K562 (cell line): ENCODE measurements around the gene MCAM. TPM values are rescaled to one million over a fixed set of nuclear protein-coding genes. Genes with fewer than 3 reads are reported as not detected.

ENCODE experiments used
- ETS1 ChIP-seq: conservative IDR thresholded peaks from 2 replicates; pipeline ENCODE4 v1.6.1; 2011; ENCODE audit warnings: low read depth, mild to moderate bottlenecking, low read length; ENCODE audit not compliant: control insufficient read depth
- HMG20B ChIP-seq: fragments of 250-450 bp; sonication (Bioruptor Pico); IDR thresholded peaks from 2 replicates; pipeline ENCODE4 v1.5.0; 2021; ENCODE audit warnings: mild to moderate bottlenecking
- JUNB ChIP-seq: fragments of 450-650 bp; formaldehyde crosslinking; conservative IDR thresholded peaks from 2 replicates; pipeline ENCODE4 v1.4.0; 2020; ENCODE audit warnings: mild to moderate bottlenecking
- NEUROD1 ChIP-seq: fragments of 150-350 bp; IDR thresholded peaks from 2 replicates; pipeline ENCODE4 v1.6.1; 2014; ENCODE audit warnings: borderline replicate concordance, low read length, low read depth; ENCODE audit not compliant: partially characterized antibody
- NFE2L1 ChIP-seq: fragments of 450-650 bp; IDR thresholded peaks from 2 replicates; pipeline ENCODE4 v1.6.1; 2016; ENCODE audit warnings: missing genetic modification characterization, low read depth, mild to moderate bottlenecking, missing compliant biosample characterization, moderate library complexity, borderline replicate concordance
- NFXL1 ChIP-seq: fragments of 450-650 bp; formaldehyde crosslinking; IDR thresholded peaks from 2 replicates; pipeline ENCODE4 v1.4.0; 2021; ENCODE audit warnings: mild to moderate bottlenecking
- NR2C1 ChIP-seq, 2 experiments: fragments of 450-650 bp; IDR thresholded peaks; 2 replicates each; pipeline ENCODE4 v1.6.1; 2017; ENCODE audit warnings: mild to moderate bottlenecking in 2 of 2, antibody characterized with exemption in 1 of 2, inconsistent platforms in 1 of 2, missing compliant biosample characterization in 1 of 2, missing genetic modification characterization in 1 of 2
- NR4A1 ChIP-seq, 2 experiments: fragments of 250-450 bp in 1 of 2; fragments of 450-650 bp in 1 of 2; sonication (Bioruptor Pico) in 1 of 2; IDR thresholded peaks; 2 replicates each; pipeline versions ENCODE4 v1.4.0 to v1.6.1; 2016 to 2020; ENCODE audit warnings: mild to moderate bottlenecking in 2 of 2, missing compliant biosample characterization in 1 of 2, missing genetic modification characterization in 1 of 2, moderate library complexity in 1 of 2
- NUFIP1 ChIP-seq: fragments of 450-650 bp; IDR thresholded peaks from 2 replicates; pipeline ENCODE4 v1.6.1; 2018; ENCODE audit not compliant: partially characterized antibody
- PHB ChIP-seq: fragments of 250-450 bp; sonication (Bioruptor Pico); IDR thresholded peaks from 2 replicates; pipeline ENCODE4 v1.5.0; 2021
- PHB2 ChIP-seq: fragments of 450-650 bp; IDR thresholded peaks from 2 replicates; pipeline ENCODE4 v1.6.1; 2017; ENCODE audit warnings: low read depth
- RERE ChIP-seq: sonication (generic); formaldehyde crosslinking; IDR thresholded peaks from 2 replicates; pipeline ENCODE4 v1.8.0; 2023; ENCODE audit warnings: missing genetic modification reagents, mild to moderate bottlenecking, borderline replicate concordance
- SUPT5H ChIP-seq: fragments of 450-650 bp; IDR thresholded peaks from 2 replicates; pipeline ENCODE4 v1.6.1; 2016
- TFAP4 ChIP-seq: sonication (generic); formaldehyde crosslinking; IDR thresholded peaks from 2 replicates; pipeline ENCODE4 v1.8.0; 2022; ENCODE audit warnings: missing genetic modification reagents, mild to moderate bottlenecking, moderate library complexity, borderline replicate concordance
- ZFP91 ChIP-seq: sonication (generic); formaldehyde crosslinking; IDR thresholded peaks from 2 replicates; pipeline ENCODE4 v1.8.0; 2022; ENCODE audit warnings: mild to moderate bottlenecking, missing genetic modification reagents
- ZNF232 ChIP-seq: sonication (generic); formaldehyde crosslinking; IDR thresholded peaks from 2 replicates; pipeline ENCODE4 v1.8.0; 2022; ENCODE audit warnings: mild to moderate bottlenecking, missing genetic modification reagents
- ZNF24 ChIP-seq: fragments of 450-650 bp; IDR thresholded peaks from 2 replicates; pipeline ENCODE4 v1.6.1; 2016
- ZNF3 ChIP-seq: fragments of 250-450 bp; sonication (Bioruptor Pico); IDR thresholded peaks from 2 replicates; pipeline ENCODE4 v1.5.0; 2021; ENCODE audit warnings: mild to moderate bottlenecking, moderate library complexity
- ZNF384 ChIP-seq: IDR thresholded peaks from 2 replicates; pipeline ENCODE4 v1.6.1; 2012; ENCODE audit warnings: low read depth, low read length, improper control_type of control experiment
- polyA plus RNA-seq, 8 experiments: library from polyadenylated mRNA; depleted of rRNA in 4 of 8; stranded (reverse) in 5 of 8; unstranded in 3 of 8; fragments of >200 nt; fragmentation: Nextera tagmentation in 2 of 8; fragmentation: Illumina TruSeq in 1 of 8; extraction: Ambion mirVana in 2 of 8; extraction: Trizol in 1 of 8; gene quantifications; 2 replicates each; pipeline versions ENCODE4 v1.2.1 to v1.2.3, GENCODE V29; 2011 to 2014; ENCODE audit warnings: inconsistent platforms in 1 of 8, missing spikeins in 1 of 8
- total RNA-seq, 7 experiments: library from RNA; depleted of rRNA in 6 of 7; stranded (reverse); fragments of >200 nt in 6 of 7; fragmentation: Illumina TruSeq in 2 of 7; extraction: Trizol in 2 of 7; gene quantifications; 2 replicates each; pipeline versions ENCODE4 v1.2.1 to v1.2.3, GENCODE V29; 2011 to 2021; ENCODE audit warnings: low replicate concordance in 1 of 7

Gene MCAM
- total and polyA plus RNA-seq, 9 of the 15 experiments (the other 6 are each of a cell fraction or from before 2014, with no cell fraction given), result 14.7 to 118 (median 53.6) TPM

- TF ChIP-seq TFAP4 (CRISPR knock-in tag), result no peak; the same call in 1 of the 2 replicates
- TF ChIP-seq RERE (CRISPR knock-in tag), result no peak; the same call in 1 of the 2 replicates
- peak; percentile 92 for TF ChIP-seq ZNF384
- TF ChIP-seq HMG20B (CRISPR knock-in tag), result no peak
- TF ChIP-seq NFXL1 (CRISPR knock-in tag), result no peak
- TF ChIP-seq NR2C1 (IDR thresholded peaks at IDR 0.05), result peak; percentile 81
- peak; percentile 85 for TF ChIP-seq NR2C1 (tag; IDR thresholded peaks at IDR 0.05)
- TF ChIP-seq NR4A1 (CRISPR knock-in tag; IDR thresholded peaks at IDR 0.05), result no peak
- TF ChIP-seq NR4A1 (tag; IDR thresholded peaks at IDR 0.05), result no peak
- TF ChIP-seq JUNB, result no peak
- no peak for TF ChIP-seq ZNF24
- no peak for TF ChIP-seq ZFP91
- no peak for TF ChIP-seq PHB (CRISPR knock-in tag)
- no peak for TF ChIP-seq PHB2
- TF ChIP-seq SUPT5H, result peak; percentile 82
- peak; percentile 64 for TF ChIP-seq NEUROD1
- no peak for TF ChIP-seq ZNF3 (CRISPR knock-in tag)
- TF ChIP-seq ETS1, result 0 out of 2 replicates have a peak, but pooled peaks have one; percentile 57
- TF ChIP-seq ZNF232, result no peak
- TF ChIP-seq NUFIP1, result no peak
- no peak for TF ChIP-seq NFE2L1 (tag)
Measured at GRCh38 chr11:119334174-119334930, 17.4 kb upstream of the MCAM start, which contains the start of gene RNF26 (continued).
